Caco-2 (cell line): ENCODE results near the gene TCF3. TPM values are rescaled to one million over a fixed set of nuclear protein-coding genes. Genes with fewer than 3 reads are reported as not detected.

Experiments used
- BruUV-seq: library from RNA; stranded (reverse); fragments of 400-500 nt; replicated peaks from 2 replicates; lab custom pipeline; 2021; lab: Mats Ljungman, UMichigan
- CTCF ChIA-PET: fragments of 300-600 bp; sonication (Branson Sonifier 250); formaldehyde crosslinking; loops from one replicate; lab custom pipeline; 2022; ENCODE audit warnings: antibody characterized with exemption; lab: Charles Lee
- POLR2A ChIA-PET: fragments of 300-600 bp; sonication (Branson Sonifier 250); formaldehyde crosslinking; loops from one replicate; lab custom pipeline; 2022; ENCODE audit warnings: antibody characterized with exemption; lab: Charles Lee
- DNase-seq, 2 experiments: peaks; one replicate each; pipeline versions ENCODE4 v3.0.0 to v3.0.0-alpha.2; 2020 to 2022
- H3K27me3 ChIP-seq: replicated peaks from 2 replicates; pipeline ENCODE4 v1.6.0; 2011; ENCODE audit warnings: low read length; ENCODE audit not compliant: control insufficient read depth, insufficient read depth
- H3K36me3 ChIP-seq: 2 replicates; pipeline ENCODE4 v1.5.1; 2011; ENCODE audit warnings: low read length; ENCODE audit not compliant: control insufficient read depth, insufficient read depth
- H3K4me1 ChIP-seq: fragments of 250-450 bp; sonication (Bioruptor Pico); 2 replicates; pipeline ENCODE4 v1.5.1; 2020; ENCODE audit warnings: mild to moderate bottlenecking
- H3K4me3 ChIP-seq: 2 replicates; pipeline ENCODE4 v1.5.1; 2011; ENCODE audit warnings: low read depth, mild to moderate bottlenecking, control low read depth, low read length
- H3K9me3 ChIP-seq: fragments of 250-450 bp; sonication (Bioruptor Pico); 2 replicates; pipeline ENCODE4 v1.5.1; 2020; ENCODE audit warnings: mild to moderate bottlenecking, moderate library complexity
- H3K27ac Mint-ChIP-seq: one replicate; pipeline ENCODE4 v1.8.0; 2022; ENCODE audit warnings: mixed read lengths; ENCODE audit not compliant: unreplicated experiment
- H3K27me3 Mint-ChIP-seq: one replicate; pipeline ENCODE4 v1.8.0; 2022; ENCODE audit warnings: mixed read lengths; ENCODE audit not compliant: insufficient read depth, unreplicated experiment
- H3K36me3 Mint-ChIP-seq: one replicate; pipeline ENCODE4 v1.8.0; 2022; ENCODE audit warnings: mild to moderate bottlenecking, mixed read lengths; ENCODE audit not compliant: insufficient read depth, unreplicated experiment
- H3K4me1 Mint-ChIP-seq: one replicate; pipeline ENCODE4 v1.8.0; 2022; ENCODE audit warnings: low read depth, mixed read lengths; ENCODE audit not compliant: unreplicated experiment
- H3K4me3 Mint-ChIP-seq: one replicate; pipeline ENCODE4 v1.8.0; 2022; ENCODE audit warnings: mild to moderate bottlenecking, moderate library complexity, mixed read lengths; ENCODE audit not compliant: unreplicated experiment
- H3K9me3 Mint-ChIP-seq: one replicate; pipeline ENCODE4 v1.8.0; 2022; ENCODE audit warnings: mixed read lengths; ENCODE audit not compliant: unreplicated experiment
- intact Hi-C: fragments of 100-400 bp; cut with micrococcal nuclease; formaldehyde crosslinking; loops from one replicate; pipeline ENCODE4 v1.10.0; 2022; ENCODE audit not compliant: unreplicated experiment
- total RNA-seq: library from RNA; stranded (reverse); gene quantifications from 2 replicates; pipeline ENCODE4 v1.2.3, GENCODE V29; 2022
- TF ChIP-seq, protein P1 (sequence below), 2 experiments: fragments of 200-600 bp in 1 of 2; IDR thresholded peaks; 1 replicate in 1 of 2; 2 replicates in 1 of 2; pipeline versions ENCODE4 v1.5.1 to v1.8.0; 2011 to 2022; ENCODE audit warnings: antibody characterized with exemption in 1 of 2, control low read depth in 1 of 2, inconsistent platforms in 1 of 2, low read depth in 1 of 2, low read length in 1 of 2, mild to moderate bottlenecking in 1 of 2, moderate library complexity in 1 of 2; ENCODE audit not compliant: insufficient read depth in 1 of 2, severe bottlenecking in 1 of 2, unreplicated experiment in 1 of 2

The TCF3 gene
- total RNA-seq, 1 experiment from 2014 or later: 147 TPM

DNA sequence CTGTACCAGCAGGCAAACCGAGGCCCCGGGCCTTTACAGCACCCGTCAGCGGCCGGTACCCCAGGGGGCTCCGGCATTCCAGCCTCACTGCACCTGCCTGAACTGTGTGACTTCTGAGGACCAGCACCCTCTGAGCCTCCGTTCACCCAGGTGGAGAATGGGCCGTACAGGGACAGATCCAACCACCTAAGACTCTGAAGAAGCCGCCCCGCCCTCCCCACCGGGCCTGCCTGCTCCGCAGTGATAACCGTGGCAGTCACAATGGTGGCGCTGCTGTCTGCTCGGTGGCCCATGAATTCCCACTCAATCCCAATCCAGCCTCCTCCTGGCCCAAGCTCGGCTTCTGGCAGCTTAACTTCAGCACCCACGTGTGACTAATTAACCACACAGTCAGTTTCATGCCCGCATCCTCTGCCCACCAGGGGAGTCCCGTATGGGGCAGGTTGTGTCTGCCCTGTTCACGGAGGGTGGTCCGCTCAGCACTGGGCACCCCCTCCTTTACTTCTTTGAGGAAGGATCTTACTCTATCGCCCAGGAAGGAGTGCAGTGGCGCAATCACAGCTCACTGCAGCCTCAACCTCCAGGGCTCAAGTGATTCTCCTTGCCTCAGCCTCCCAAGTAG, 3.4 kb downstream of the TCF3 start:
- Histone ChIP-seq H3K36me3 (peaks cover 3% of the 10 kb centered on the region; the same call in 1 of the 2 replicates), H3K9me3 (no peaks in the 10 kb centered on the region), H3K4me3 (no peak overlapping the region), H3K4me1 (no peaks in the 10 kb centered on the region), H3K27me3 (no peaks in the 10 kb centered on the region)
- Mint-ChIP-seq H3K4me3 (no peak overlapping the region), H3K36me3 (peaks cover 42% of the 10 kb centered on the region), H3K27ac (no peak overlapping the region), H3K4me1 (no peaks in the 10 kb centered on the region), H3K9me3 (no peaks in the 10 kb centered on the region), H3K27me3 (no peaks in the 10 kb centered on the region)
- intact Hi-C loops: no loop called here
- DNase-seq: no peak
- ChIA-PET POLR2A (no interaction called here), CTCF (no interaction called here)
- TF ChIP-seq, protein P1, sequence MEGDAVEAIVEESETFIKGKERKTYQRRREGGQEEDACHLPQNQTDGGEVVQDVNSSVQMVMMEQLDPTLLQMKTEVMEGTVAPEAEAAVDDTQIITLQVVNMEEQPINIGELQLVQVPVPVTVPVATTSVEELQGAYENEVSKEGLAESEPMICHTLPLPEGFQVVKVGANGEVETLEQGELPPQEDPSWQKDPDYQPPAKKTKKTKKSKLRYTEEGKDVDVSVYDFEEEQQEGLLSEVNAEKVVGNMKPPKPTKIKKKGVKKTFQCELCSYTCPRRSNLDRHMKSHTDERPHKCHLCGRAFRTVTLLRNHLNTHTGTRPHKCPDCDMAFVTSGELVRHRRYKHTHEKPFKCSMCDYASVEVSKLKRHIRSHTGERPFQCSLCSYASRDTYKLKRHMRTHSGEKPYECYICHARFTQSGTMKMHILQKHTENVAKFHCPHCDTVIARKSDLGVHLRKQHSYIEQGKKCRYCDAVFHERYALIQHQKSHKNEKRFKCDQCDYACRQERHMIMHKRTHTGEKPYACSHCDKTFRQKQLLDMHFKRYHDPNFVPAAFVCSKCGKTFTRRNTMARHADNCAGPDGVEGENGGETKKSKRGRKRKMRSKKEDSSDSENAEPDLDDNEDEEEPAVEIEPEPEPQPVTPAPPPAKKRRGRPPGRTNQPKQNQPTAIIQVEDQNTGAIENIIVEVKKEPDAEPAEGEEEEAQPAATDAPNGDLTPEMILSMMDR (IDR thresholded peaks at IDR 0.05; ENCODE audit: insufficient read depth in 1 of 2, low read depth in 1 of 2, low read length in 1 of 2, severe bottlenecking in 1 of 2, unreplicated experiment in 1 of 2): no peak
- BruUV-seq: no TSS peak

DNA sequence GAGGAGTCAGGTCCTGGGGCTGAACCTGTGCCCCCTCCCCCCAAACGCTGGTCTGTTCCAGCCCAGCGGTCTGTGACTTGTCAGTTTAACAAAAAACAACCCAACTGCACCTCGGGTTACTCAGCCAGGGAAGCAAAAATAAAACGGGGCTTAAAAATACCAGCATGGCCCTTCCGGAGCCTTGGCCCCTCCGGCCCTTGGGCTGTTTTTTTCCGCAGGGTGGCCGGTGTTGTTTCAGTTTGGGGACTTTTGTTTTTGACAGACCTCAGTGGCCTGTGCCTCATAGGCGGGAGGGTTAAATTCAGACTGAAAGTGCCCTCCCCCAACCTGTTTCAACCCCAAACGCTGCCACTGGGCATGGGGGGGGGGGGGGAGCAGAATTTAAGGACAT, 4.0 kb downstream of the TCF3 start:
- Mint-ChIP-seq H3K4me3 (no peak overlapping the region), H3K27ac (no peak overlapping the region), H3K4me1 (no peaks in the 10 kb centered on the region), H3K36me3 (peaks cover 41% of the 10 kb centered on the region), H3K27me3 (no peaks in the 10 kb centered on the region), H3K9me3 (no peaks in the 10 kb centered on the region)
- BruUV-seq: no TSS peak
- Histone ChIP-seq H3K27me3 (no peaks in the 10 kb centered on the region), H3K36me3 (peaks cover 3% of the 10 kb centered on the region; the same call in 1 of the 2 replicates), H3K4me1 (no peaks in the 10 kb centered on the region), H3K4me3 (no peak overlapping the region), H3K9me3 (no peaks in the 10 kb centered on the region)
- no peak for DNase-seq
- TF ChIP-seq, protein P1 (IDR thresholded peaks at IDR 0.05; ENCODE audit: insufficient read depth in 1 of 2, low read depth in 1 of 2, low read length in 1 of 2, severe bottlenecking in 1 of 2, unreplicated experiment in 1 of 2): no peak
- intact Hi-C loops: no loop called here
- ChIA-PET CTCF (no interaction called here), POLR2A (no interaction called here)

DNA sequence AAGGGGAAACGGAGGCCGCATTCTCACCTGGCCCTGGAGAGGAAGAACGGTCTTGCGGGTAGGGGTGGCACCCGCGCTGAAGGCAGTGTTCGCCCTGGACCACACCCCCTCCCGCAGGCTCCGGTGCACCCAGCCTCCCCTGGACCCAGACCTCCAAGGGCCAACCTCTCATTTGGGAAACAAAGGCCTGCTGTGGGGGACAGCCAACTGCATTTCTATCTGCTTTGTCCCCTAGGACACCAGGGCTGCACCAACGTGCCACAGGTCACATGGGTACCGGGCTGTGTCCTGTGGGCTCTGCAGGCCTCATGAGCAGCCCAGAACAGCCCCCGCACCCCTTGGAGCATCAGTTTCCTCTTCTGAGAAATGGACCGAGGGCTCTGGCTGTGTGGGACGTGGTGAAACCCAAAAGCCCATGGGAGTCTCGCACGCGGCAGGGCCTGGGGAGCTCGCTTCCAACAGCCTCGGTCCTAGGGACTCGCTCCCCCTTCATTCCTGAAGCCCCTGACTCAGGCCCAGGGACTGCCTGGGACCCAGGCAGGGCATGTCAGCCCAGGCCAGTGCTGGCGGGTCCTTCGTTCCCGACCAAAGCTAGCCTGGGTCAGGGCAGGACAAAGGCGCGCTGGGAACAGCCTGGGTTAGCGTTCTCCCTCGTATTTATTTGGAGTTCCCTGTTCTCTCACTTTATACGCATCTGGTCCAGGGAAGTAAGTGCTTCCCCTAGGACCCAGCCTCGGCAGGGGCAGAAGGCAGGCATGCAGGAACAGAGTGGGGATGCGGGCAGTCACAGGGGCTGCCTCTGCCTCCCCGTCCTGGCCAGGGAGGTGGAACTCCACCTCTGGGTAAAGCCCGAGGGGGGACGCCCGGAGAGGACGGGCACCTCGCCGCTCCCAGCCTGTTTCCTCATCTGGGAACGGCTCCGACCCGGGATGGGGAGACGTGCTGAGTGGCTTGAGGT, 4.6 kb downstream of the TCF3 start:
- DNase-seq: no peak
- H3K9me3 ChIP-seq: no peaks in the 10 kb centered on the region
- Mint-ChIP-seq H3K27me3 (no peaks in the 10 kb centered on the region), H3K36me3 (peaks cover 47% of the 10 kb centered on the region), H3K4me1 (no peaks in the 10 kb centered on the region), H3K27ac (no peak overlapping the region), H3K4me3 (no peak overlapping the region), H3K9me3 (no peaks in the 10 kb centered on the region)
- no TSS peak for BruUV-seq
- H3K36me3 ChIP-seq: peaks cover 3% of the 10 kb centered on the region; the same call in 1 of the 2 replicates
- CTCF ChIA-PET: interaction anchor here (0.6 kb wide), 1 partner anchor 16 kb away, joined by 5 read pairs; no protein-coding TSS in a partner anchor
- TF ChIP-seq, protein P1 (IDR thresholded peaks at IDR 0.05; ENCODE audit: insufficient read depth in 1 of 2, low read depth in 1 of 2, low read length in 1 of 2, severe bottlenecking in 1 of 2, unreplicated experiment in 1 of 2): no peak
- H3K4me1 ChIP-seq: no peaks in the 10 kb centered on the region
- POLR2A ChIA-PET: no interaction called here
- no peak overlapping the region for H3K4me3 ChIP-seq
- no peaks in the 10 kb centered on the region for H3K27me3 ChIP-seq
- intact Hi-C loops: no loop called here
